AG04449 (cell line): ENCODE measurements around the gene TNFRSF1A.

ENCODE experiments used
- CTCF ChIA-PET: fragments of 350-600 bp; formaldehyde crosslinking; extraction: SDS; loops from one replicate; lab custom pipeline; 2021; ENCODE audit warnings: antibody characterized with exemption; lab: Yijun Ruan, JAX
- POLR2A ChIA-PET: fragments of 400-600, 350-600 bp; formaldehyde crosslinking; extraction: SDS; loops from one replicate; lab custom pipeline; 2020; ENCODE audit warnings: antibody characterized with exemption, inconsistent platforms; lab: Yijun Ruan, JAX
- DNase-seq: peaks from one replicate; pipeline ENCODE4 v3.0.0-alpha.2; 2010; ENCODE audit warnings: low read depth, low spot score
- H3K4me3 ChIP-seq: 2 replicates; pipeline ENCODE4 v1.5.1; 2011; ENCODE audit warnings: low read depth, mild to moderate bottlenecking, control low read depth, low read length
- CTCF ChIP-seq: IDR thresholded peaks from one replicate; pipeline ENCODE4 v1.5.1; 2011; ENCODE audit warnings: mild to moderate bottlenecking, moderate library complexity, low read length, control low read depth, inconsistent platforms; ENCODE audit not compliant: insufficient read depth; ENCODE audit errors: missing control alignments

TNFRSF1A gene

GRCh38 chr12:6360578-6361490, 19.0 kb upstream of the TNFRSF1A start:
- DNase-seq = no peak
- ChIA-PET POLR2A (no interaction called here), CTCF (no interaction called here)
- no peak for TF ChIP-seq CTCF
- no peak overlapping the region for H3K4me3 ChIP-seq

- ChIA-PET CTCF (no interaction called here), POLR2A (no interaction called here)
- no peak overlapping the region for H3K4me3 ChIP-seq
- DNase-seq = no peak
- TF ChIP-seq CTCF = no peak
Measured at GRCh38 chr12:6360080-6360571, 18.2 kb upstream of the TNFRSF1A start.

- no peak overlapping the region for H3K4me3 ChIP-seq
- ChIA-PET POLR2A (no interaction called here), CTCF (interaction anchor here (1.2 to 1.3 kb wide), 3 partner anchors 13 to 106 kb away, joined by 3 to 4 read pairs (median 4); no protein-coding TSS in a partner anchor)
- TF ChIP-seq CTCF = no peak
- no peak for DNase-seq
Measured at GRCh38 chr12:6358881-6359280, 17.0 kb upstream of the TNFRSF1A start.

GRCh38 chr12:6356374-6356820, 14.5 kb upstream of the TNFRSF1A start:
- POLR2A ChIA-PET = interaction anchor here (0.7 kb wide), 1 partner anchor 16 kb away, joined by 4 read pairs; no protein-coding TSS in a partner anchor
- no peak for TF ChIP-seq CTCF
- CTCF ChIA-PET = interaction anchor here (0.8 kb wide), 2 partner anchors 10 kb away, joined by 3 read pairs; no protein-coding TSS in a partner anchor
- no peak overlapping the region for H3K4me3 ChIP-seq
- no peak for DNase-seq

GRCh38 chr12:6355491-6356373, 13.9 kb upstream of the TNFRSF1A start:
- no peak overlapping the region for H3K4me3 ChIP-seq
- ChIA-PET POLR2A (interaction anchor here (0.7 kb wide), 1 partner anchor 15 kb away, joined by 4 read pairs; no protein-coding TSS in a partner anchor), CTCF (interaction anchor here (0.8 to 0.9 kb wide), 3 partner anchors 9 to 12 kb away, joined by 3 read pairs; no protein-coding TSS in a partner anchor)
- no peak for DNase-seq
- no peak for TF ChIP-seq CTCF
